GOT3 (cell line): ENCODE data around the gene SYCP2L.

Experiments used
- DNase-seq: peaks from one replicate; lab custom pipeline; 2025; ENCODE audit warnings: mixed read lengths; lab: John Stamatoyannopoulos, UW

SYCP2L gene

GRCh38 chr6:11007715-11008608, 121.1 kb downstream of the SYCP2L start:
- DNase-seq: no peak

GRCh38 chr6:11008821-11009220, 122.0 kb downstream of the SYCP2L start:
- no peak for DNase-seq

DNA sequence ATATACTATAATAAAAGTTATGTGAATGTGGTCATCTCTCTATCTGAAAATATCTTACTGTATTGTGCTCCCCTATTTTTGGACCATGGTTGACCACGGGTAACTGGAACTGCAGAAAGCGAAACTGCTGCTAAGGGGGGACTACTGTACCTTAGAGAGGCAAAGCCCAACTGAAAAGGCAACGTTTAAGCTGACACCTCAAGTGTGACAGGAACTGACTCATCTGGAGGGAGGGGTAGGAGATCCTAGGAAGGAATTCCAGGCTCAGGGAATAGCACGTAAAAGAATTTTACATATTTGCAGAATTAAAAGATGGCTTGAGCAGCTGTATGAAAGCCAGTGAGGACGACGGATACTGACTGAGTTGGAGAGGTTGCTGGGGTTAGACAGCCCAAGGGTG, 122.5 kb downstream of the SYCP2L start:
- no peak for DNase-seq

- DNase-seq: no peak
These were observed 125.0 kb downstream of the SYCP2L start for GRCh38 chr6:11011787-11012234.

- no peak for DNase-seq
These were observed 125.5 kb downstream of the SYCP2L start for GRCh38 chr6:11012295-11012754.

GRCh38 chr6:11012976-11013720, 126.3 kb downstream of the SYCP2L start:
- no peak for DNase-seq

GRCh38 chr6:11013721-11014070, 126.8 kb downstream of the SYCP2L start:
- DNase-seq: no peak

DNA sequence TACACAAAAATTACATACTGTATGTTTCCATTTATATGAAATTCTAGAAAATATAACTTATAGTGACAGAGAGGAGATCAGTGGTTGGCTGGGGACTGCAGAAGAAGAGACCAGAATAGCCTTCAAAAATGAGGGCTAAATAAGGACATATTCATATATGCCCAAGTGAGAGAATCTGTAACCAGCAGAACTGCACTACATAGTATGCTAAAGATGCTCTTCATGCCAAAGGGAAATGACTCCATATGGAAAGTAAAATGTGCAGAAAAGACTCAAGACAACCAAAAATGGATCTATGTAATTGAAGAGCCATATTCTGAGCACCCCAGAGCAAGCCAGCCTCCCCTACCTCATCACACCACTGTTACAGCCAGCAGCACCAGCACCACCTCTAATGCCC, 128.2 kb downstream of the SYCP2L start:
- DNase-seq: no peak

GRCh38 chr6:11016452-11016851, 129.6 kb downstream of the SYCP2L start:
- no peak for DNase-seq

GRCh38 chr6:11017090-11017489, 130.2 kb downstream of the SYCP2L start:
- no peak for DNase-seq

DNA sequence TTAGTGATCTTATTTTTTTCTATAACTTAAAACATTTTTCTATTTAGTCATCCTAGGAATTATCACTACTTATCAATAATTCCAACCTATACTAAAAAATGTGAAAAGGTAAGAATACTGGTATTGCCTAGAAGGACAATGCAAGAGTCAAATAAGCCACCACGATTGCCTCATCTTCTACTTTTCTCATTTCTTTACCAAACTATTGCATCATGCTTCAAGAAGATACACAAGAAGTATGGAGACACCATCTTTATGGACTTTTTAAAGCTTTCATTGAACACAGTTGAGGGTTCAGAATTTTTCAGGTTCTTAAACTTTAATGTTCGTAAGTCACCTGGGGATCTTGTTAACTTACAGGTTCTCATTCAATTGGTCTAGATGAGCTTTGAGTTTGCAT, 131.4 kb downstream of the SYCP2L start:
- no peak for DNase-seq

DNA sequence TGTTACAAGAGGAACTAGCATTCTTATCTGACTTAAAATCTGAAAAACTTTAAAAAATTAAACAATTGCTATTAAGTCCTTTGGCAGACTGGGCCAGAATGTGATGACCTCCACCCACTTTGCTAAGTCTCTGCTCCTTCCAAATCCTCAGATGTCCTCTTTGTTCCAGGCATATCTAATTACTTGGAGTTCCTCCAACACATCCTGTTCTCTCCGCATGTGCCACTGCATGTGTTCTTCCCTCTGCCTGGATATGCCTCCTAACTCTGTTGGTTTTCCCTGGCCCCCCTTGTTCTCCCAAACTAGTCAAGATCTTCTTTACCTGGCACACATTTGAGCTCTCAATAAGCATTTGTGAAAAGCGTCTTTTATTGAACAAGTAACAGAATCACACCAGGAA, 134.2 kb downstream of the SYCP2L start:
- no peak for DNase-seq

DNA sequence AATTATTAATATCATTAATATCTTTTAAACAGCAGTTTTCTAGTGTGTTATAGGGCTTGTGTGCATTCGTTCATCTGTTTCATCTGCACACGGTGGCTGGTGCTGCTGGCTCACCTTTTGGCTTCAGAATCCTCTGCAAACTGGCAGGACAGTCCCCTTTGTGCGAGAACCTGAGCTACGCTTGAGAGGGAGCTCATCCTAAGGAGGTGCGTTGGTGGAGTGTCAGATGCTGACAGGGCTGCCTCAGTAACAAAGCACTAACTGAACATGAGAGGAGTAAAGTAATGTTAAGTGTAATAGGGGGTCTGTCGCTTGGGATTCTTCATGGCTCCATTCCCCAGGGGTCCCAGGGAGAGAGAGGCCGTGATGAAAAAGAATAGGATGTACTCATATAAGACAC, 134.9 kb downstream of the SYCP2L start:
- DNase-seq: no peak

- DNase-seq: no peak
These were observed 136.2 kb downstream of the SYCP2L start for GRCh38 chr6:11023032-11023431.
